ENCODE results near the gene SLC13A1.

SLC13A1 gene

DNA sequence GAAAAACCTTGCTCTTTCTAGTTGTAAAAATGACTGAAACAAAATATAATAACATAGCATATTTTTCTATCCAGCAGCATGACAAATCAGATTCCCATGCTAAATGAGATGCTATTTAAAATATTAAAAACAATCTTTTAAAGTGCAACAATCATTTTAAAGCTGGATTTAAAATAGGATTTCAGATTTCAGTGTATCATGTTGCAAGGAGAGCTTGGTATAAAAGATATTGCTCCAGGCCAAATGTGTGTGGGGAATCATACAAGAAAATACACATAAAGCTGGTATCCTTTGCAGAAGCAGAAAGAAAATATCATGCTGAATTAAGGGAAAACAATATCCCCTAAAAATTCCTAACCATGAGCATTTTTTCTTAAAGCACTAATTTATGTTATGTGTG, 42.2 kb downstream of the SLC13A1 start:
- TF ChIP-seq, protein P1, sequence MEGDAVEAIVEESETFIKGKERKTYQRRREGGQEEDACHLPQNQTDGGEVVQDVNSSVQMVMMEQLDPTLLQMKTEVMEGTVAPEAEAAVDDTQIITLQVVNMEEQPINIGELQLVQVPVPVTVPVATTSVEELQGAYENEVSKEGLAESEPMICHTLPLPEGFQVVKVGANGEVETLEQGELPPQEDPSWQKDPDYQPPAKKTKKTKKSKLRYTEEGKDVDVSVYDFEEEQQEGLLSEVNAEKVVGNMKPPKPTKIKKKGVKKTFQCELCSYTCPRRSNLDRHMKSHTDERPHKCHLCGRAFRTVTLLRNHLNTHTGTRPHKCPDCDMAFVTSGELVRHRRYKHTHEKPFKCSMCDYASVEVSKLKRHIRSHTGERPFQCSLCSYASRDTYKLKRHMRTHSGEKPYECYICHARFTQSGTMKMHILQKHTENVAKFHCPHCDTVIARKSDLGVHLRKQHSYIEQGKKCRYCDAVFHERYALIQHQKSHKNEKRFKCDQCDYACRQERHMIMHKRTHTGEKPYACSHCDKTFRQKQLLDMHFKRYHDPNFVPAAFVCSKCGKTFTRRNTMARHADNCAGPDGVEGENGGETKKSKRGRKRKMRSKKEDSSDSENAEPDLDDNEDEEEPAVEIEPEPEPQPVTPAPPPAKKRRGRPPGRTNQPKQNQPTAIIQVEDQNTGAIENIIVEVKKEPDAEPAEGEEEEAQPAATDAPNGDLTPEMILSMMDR (IDR thresholded peaks at IDR 0.05), result no peak

DNA sequence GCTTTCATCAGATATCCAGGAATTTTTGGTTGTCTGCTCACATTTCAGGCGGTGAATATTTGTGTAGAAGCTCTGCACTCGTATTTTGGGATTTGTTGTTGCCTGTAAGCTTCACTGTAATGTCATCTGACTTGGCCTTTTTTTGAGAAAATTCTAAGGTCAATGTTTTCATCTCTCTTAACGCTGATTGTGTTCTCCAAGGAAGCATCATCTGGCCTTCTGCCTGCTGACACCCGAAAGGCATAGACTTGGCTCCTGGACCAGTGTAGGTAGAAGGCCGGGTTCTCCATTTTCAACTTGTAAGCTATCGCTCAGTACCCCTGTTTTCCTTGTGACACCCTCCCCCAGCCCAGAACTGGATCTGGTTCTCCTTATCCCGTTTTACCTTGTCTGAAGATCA, 44.2 kb downstream of the SLC13A1 start:
- TF ChIP-seq, protein P1 (IDR thresholded peaks at IDR 0.05), result no peak

DNA sequence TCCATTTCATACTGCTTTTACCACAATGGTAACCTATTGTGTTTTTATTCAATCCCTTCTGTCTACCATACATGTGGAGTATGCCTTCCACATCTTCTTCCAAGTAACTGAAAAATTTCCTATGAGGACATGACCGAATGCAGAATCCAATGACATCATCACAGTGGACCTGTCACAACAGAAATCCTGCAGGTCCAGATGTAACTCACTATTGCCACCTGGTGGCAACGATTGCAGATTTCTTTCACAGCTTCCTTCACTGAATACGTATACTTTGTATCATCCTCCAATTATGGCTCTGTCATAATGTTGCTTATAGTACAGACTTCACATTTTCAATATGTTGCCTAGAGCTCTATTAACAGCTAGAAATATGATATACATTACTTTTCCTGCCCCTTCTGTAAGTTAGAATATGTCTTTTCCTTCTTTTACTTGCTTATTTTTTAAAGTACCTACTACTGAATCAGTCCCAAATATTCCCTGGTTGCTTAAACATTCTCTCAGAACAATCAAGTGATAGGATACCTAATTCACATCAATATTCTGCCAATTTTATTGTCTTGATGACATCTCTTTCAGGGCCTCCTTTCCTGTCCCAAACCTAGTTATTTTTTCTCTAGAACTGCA, 45.4 kb downstream of the SLC13A1 start:
- TF ChIP-seq, protein P1 (IDR thresholded peaks at IDR 0.05), result peak; percentile 83

DNA sequence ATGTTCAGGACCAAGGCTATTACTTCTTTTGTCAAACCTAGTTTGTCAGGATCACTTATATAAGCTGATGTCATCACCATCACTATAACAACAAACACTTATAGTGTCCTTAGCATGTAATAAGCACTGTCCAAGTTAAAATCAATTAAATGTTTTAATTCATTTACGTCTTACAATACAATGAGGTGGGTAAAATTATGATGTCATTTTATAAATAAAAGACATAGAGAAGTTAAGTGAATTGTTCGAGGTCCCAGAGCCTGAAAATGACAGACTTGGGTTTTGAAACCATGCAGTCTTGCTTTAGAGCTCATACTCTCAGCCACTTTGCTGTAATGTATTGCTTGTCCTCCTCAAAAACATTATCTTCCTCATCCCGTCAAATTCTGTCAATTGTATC, 48.3 kb downstream of the SLC13A1 start:
- TF ChIP-seq, protein P1 (IDR thresholded peaks at IDR 0.05), result no peak

DNA sequence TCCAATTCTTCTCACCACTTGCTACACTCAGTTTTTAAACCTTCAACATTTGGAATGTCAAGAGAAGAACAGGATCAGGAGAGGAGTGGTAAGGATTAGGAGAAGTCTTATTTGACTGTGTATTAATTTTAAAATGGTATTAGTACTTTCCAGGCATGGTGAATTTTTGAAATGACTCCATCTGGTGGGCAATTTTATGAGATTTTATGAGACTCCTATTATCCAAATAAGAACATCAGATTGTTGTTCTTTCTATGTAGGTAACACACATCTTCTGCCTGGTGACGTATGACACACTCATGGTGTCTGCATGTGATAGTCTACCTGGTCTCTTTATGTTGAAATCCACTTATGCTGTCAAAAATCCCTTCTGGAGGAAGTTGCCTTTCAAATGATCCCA, 51.0 kb downstream of the SLC13A1 start:
- TF ChIP-seq, protein P1 (IDR thresholded peaks at IDR 0.05), result no peak

DNA sequence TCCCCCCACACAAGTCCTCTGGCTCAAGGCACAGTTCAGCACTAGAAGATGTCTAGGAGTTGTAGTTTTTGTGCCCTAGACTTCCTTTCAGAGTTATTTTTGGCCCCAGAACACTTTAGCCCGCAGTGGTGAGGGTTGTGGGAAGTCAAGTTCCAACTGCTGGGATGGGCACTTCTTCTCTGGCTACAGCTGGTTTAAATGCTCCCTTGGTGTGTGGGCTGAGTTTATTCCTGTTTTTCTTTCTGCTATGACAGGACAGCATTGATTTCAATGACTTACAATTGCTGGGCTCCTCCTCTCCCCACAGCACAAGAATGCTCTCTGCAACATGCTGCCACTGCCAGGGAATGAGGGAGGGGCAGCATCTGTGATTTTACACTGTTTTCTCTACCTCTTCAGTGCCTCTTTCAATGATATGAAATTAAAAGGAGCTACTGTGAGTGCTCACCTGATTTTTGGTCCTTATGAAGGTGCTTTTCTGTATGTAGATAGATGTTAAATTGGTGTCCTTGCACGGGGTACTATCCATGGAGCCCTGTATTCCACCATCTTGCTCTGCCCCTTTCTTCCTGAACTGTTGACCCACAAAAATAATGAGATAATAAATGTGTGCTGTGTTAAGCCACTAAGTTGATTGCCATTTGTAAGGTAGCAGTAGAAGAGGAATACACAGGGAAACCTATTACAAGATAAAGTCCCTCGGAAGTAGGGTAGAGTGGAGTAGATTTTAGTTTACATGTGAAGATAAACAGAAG, 56.3 kb downstream of the SLC13A1 start:
- TF ChIP-seq, protein P1 (IDR thresholded peaks at IDR 0.05), result no peak

DNA sequence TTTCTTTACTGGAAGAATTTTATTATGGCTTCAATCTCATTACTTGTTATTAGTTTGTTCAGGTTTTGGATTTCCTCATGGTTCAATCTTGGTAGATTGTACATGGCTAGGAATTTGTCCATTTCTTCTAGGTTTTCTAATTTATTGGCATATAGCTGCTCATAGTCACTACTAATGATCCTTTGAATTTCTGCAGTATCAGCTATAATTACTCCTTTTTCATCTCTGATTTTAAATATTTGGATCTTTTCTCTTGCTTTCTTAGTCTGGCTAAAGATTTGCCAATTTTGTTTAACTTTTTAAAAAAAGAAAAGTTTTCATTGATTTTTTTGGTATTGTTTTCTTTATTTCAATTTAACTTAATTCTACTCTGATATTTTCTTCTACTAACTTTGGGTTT, 59.2 kb downstream of the SLC13A1 start:
- TF ChIP-seq, protein P1 (IDR thresholded peaks at IDR 0.05), result no peak

Data from LNCAP (cell line).